GM12865 (cell line): ENCODE results near the gene FBXW7.

Source experiments
- DNase-seq: peaks from one replicate; pipeline ENCODE4 v3.0.0; 2010; ENCODE audit warnings: low read depth
- H3K4me3 ChIP-seq: 2 replicates; pipeline ENCODE4 v1.5.1; 2011; ENCODE audit warnings: mild to moderate bottlenecking, low read depth, low read length, control low read depth
- TF ChIP-seq, protein P1 (sequence below): IDR thresholded peaks from 2 replicates; pipeline ENCODE4 v1.5.1; 2011; ENCODE audit warnings: low read length, control low read depth, low read depth, inconsistent platforms; ENCODE audit not compliant: insufficient read depth; ENCODE audit errors: missing control alignments

The FBXW7 gene

DNA sequence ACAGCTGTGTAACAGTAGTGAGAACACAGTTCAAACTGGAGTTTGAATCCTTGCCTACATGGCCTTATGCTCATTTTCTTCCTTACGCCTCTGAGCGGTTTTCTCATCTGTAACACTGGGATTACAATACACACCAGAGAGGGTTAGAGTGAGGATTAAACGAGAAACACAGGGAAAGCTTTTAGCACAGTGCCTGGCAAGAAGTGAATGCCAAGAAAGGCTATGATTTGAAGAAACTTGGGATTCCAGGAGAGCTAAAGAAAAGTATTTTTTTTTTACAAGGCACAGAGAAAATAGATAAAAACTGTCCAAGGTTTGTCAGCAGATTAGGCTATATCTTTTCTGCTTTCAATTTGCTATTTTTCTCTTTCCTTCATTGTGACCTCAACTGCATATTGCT lies 246.4 kb downstream of the FBXW7 start:
- DNase-seq: no peak
- TF ChIP-seq, protein P1, sequence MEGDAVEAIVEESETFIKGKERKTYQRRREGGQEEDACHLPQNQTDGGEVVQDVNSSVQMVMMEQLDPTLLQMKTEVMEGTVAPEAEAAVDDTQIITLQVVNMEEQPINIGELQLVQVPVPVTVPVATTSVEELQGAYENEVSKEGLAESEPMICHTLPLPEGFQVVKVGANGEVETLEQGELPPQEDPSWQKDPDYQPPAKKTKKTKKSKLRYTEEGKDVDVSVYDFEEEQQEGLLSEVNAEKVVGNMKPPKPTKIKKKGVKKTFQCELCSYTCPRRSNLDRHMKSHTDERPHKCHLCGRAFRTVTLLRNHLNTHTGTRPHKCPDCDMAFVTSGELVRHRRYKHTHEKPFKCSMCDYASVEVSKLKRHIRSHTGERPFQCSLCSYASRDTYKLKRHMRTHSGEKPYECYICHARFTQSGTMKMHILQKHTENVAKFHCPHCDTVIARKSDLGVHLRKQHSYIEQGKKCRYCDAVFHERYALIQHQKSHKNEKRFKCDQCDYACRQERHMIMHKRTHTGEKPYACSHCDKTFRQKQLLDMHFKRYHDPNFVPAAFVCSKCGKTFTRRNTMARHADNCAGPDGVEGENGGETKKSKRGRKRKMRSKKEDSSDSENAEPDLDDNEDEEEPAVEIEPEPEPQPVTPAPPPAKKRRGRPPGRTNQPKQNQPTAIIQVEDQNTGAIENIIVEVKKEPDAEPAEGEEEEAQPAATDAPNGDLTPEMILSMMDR: no peak
- H3K4me3 ChIP-seq: no peak overlapping the region

DNA sequence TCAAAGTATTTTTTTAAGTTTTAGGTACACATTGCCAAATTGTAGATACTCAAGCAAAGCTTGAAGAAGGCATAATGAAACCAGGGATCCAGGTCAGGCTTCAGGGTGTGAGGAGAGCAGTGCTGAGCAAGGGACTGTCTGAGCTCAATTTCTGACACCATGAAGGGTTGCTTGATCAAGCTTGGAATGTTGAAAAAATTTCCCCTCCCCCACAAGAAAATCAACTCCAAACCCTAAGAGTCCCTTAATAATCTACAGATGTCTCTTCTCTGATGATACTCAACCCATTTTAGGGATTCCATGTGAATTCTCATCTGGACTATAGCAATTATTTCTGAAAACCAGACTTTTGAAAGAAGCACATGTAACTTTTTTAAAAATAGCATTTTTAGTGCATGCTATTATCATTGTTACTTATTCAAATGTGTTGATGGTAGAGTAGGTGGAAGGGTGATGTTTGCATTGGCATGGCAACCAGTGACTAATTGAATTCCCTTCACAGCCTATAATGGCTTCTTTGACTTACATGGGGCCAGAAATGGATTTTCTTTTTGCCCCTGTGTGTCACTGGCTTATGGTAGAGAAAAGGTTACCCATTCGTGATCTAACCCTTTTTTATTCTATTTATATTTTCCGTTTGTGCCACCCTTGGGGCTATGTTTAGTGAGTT lies 252.0 kb downstream of the FBXW7 start:
- no peak overlapping the region for H3K4me3 ChIP-seq
- DNase-seq: no peak
- TF ChIP-seq, protein P1: no peak

DNA sequence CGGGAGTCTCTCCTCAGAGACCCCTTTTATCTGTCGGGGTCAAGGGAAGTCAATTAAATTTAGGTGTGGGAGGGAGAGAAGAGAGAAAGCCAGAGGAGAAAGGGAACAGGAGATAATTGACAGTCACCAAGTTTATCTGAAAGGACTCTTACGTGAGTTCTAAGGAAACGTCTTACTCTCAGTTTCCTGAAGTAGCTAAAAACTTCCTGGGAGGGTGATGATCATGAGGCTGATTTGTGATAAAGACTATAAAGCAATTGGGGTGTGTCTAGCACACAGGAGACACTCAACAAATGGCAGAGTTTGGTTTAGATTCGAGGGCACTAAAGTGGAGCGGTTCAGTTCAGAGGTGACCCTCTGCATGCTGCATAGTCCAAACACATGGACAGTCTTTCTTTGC lies 254.1 kb downstream of the FBXW7 start:
- TF ChIP-seq, protein P1: no peak
- H3K4me3 ChIP-seq: no peak overlapping the region
- no peak for DNase-seq

DNA sequence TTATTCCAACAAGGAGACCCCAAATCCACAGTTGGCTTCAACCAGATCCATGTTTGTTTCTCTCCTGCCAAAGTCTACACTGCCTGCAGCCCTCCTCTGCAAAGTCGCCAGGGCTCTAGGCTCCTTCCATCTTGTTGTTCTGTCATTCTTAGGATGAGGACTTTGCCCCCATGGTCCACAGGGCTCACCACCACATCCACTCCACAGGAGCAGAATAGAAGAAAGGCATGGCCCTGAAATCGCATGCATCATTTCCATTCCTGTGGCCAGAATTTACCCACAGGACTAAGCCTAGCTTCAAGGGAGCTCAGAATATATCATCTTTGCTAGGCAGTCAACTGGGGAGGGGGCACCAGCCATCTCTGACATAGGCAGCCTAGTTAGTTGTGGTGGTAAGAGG lies 254.7 kb downstream of the FBXW7 start:
- H3K4me3 ChIP-seq: no peak overlapping the region
- TF ChIP-seq, protein P1: no peak
- DNase-seq: no peak

DNA sequence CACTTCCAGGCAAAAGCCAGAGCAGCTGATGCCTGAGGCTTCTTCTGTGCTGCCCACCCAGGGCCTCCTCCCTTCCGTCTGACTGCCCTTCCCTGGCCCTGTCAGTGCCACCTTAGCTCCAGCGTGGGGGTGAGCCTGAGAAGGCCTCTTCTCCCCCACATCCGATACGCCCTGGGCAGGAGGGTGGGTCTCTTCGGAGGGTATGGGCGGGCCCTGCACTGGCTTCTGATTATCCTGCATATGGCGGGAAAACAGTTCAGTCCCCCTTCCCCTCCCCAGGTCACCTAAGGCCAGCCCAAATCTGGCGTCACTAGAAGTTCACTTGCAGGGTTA lies 256.7 kb downstream of the FBXW7 start:
- DNase-seq: no peak
- H3K4me3 ChIP-seq: no peak overlapping the region
- TF ChIP-seq, protein P1: no peak

DNA sequence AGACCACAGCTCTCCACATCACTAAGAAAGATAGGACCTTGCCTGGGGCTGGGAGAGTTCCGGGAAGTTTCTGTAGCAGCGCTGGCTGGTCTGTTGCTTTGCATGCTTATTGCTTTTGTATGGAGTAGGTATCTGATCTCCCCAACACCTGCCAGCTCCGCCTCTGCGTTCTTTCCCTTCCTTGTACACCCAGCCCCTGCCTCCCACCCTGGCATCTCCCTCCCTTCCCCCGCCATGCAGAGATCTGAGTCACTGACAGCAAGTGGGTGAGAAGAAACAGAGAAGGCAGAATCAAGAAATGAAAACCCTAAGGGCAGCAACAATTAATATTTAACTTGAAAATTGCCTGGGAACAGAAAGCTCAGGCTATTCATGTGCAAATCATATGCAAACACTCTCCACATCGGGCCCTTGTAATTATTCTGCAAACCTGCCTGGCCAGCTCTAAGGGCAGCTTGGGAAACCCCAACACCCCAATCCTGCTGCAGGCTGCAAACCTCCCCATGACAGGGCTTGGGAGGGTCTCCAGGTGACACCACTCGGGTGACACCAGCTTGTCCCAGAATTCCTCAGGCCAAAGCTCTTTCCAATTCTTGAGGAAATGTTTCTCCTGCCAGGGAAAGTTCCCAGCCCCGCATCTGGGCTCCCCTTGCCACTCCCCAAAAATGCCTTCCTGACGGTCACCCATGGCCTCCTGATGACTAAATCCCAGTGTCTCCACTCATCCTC lies 257.2 kb downstream of the FBXW7 start:
- peak; percentile 20 for DNase-seq
- TF ChIP-seq, protein P1: no peak
- no peak overlapping the region for H3K4me3 ChIP-seq

DNA sequence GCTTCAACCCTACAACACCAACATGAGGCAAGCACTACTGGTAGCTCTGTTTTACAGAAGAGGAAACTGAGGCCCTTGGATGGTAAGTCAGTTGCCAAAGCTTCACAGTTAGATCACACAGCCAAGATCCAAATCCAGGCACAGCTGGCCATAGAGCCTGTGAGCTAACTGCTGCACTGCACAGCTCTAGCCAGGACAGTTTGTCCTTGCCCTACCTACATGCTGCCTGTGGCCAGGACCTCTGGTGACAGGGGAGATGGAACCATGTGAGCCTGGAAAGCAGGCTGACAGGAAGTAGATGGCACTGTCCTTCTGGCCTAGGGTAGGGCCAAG lies 257.8 kb downstream of the FBXW7 start:
- TF ChIP-seq, protein P1: no peak
- DNase-seq: no peak
- H3K4me3 ChIP-seq: no peak overlapping the region
